NCI-H128 (cell line): ENCODE data around the gene MRC2.

Experiments used
- DNase-seq: peaks from one replicate; lab custom pipeline; 2025; ENCODE audit not compliant: unreplicated experiment; lab: John Stamatoyannopoulos, UW

MRC2 gene

DNA sequence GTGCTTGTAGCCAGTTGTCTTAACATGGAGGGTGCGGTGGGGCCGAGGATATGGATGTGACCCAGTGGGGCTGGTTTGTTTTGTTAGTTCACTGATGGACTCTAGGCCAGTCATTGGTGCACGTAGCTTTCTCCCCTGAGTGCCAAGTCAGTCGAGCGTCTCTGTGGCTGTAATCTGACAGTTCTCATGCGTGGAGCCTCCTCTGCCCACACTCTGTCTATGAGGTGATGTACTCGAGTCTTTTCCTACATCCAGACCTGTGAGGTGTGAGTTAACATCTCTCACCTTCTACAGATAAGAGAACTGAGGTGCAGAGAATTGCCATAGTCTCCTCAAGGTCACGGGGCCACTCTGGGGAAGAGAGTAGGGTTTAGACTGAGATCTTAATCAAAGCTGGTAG, 90.4 kb downstream of the MRC2 start:
- DNase-seq: no peak

DNA sequence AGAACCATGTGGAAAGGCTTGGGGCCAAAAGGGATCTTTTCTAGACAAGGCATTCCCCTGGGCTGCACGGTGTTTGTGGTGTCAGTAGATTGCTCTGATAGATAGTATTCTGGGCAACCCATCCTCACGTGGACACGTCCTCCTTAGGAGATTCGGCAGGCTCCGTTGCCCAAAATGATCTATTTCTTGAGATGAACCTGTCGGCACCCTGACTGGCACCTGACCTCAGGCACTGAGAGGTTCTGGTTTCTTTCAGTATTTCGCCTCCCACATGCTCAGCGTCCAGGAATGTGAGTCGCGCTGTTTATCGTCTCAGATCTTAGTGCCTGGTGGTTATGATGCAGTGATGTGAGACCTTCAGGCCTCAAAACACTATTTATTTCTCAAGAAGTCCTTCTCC, 91.0 kb downstream of the MRC2 start:
- DNase-seq: no peak

DNA sequence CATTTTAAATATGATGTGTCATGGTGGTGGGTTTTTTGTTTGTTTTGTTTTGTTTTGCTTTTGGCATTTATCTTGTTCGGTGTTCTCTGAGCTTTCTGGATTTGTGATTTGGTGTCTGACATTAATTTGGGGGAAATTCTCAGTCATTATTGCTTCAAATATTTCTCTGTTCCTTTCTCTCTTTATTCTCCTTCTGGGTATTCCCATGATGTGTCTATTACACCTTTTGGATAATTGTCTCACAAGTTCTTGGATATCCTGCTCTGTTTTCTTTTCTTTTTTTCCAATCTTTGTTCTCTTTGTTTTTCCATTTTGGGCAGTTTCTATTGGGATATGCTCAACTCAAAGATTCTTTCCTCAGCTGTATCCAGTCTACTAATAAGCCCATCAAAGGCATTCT, 92.1 kb downstream of the MRC2 start:
- no peak for DNase-seq

DNA sequence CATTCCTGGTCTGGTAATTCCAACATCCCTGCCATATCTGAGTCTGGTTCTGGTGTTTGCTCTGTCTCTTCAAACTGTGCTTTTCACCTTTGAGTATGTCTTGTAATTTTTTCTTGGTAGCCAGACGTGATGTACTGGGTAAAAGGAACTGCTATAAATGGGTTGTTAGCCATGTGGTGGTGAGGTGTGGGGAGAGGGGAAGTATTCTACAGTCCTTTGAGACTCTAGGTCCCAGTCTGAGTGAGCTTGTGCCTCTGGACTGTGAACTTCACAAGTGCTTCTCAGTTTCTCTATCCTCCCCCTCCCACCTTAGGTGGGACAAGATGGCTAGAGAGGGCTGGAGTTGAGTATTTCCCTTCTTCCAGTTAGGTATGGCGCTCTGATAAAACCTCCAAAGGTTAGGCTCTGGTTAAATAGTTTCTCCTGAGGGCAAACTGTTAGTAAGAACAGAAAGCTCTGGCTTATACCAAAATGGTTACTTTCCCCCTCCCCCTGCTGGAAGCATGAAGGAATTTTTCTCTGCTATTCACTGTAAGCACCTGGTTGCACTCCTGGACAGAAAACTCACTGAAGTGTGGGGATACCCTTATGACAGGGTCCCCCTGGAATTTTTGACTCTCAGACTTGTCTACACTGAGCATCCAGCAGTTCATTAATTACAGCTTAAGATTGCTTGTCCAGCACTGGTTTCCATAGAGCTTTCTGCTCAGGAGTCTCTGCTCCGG, 92.8 kb downstream of the MRC2 start:
- no peak for DNase-seq

DNA sequence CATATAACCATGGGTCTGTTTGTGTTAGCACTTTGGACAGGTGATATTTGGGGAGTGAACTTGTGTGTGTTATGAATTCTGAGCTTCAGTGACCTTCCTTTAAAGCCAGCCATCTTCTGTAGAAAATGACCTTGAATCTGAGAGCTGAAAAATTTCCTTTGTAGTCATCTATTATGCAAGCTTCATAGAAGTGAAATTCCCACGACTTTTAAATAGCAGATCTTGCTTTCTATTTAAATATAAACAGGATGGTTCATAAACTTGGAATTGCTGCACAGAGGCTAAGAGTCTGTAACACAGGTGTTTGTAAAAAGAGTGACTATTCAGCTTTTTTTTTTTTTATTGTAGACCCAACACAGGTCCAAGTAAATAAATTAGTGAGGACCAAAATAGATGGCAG, 95.2 kb downstream of the MRC2 start:
- no peak for DNase-seq

DNA sequence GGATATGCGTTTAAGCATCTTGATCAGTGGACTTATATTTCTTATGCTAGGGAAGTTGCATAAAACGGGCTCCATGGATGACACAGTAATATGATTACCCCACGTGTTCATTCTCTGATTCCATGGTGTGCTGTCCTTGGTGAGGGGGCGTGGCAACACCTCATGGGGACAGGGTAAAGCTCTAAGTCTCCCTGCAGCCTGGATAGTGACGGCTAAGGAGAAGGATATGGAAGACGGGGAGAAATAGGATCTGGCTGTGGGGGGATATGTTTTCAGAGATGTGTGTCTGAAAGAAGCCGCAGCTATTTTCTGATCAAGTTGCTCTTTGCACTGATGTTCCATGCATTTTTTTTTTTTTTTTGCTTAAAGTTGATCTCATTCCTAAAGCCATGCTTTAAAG, 96.4 kb downstream of the MRC2 start:
- no peak for DNase-seq

DNA sequence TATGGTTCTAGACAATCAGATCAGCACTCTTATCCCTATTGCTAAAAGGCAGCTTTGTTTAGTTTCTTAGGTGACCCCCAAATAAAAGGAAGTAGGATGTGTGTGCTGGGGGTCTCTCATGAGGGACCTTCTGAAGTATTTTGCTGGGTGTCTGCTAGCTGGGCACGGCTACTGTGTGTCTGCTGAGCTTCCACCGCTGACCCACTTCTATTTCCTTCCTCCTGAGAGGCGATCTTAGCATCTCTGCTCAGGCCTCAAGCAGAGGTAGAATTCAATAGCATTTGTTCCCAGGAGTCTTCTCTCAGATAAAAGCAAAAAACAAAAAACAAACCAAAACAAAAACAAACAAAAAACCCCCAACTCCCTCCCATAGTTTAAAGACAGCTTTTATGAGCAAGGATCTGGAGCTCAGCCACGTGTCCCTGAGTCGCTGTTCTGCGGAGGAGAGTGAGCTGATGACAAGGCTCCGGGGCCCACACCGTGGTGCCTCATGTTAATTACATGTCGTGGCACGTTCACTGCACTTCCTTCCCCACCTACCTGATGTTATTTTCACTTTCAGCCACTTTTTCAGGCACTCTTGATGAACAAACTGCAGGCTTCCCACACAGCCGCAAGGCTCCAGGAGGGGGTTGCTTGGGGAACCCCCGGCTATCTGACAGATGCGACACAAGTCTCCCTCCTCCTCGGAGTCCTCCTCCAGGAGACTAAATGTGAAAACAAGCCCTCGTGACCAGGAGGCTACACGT, 97.1 kb downstream of the MRC2 start:
- DNase-seq: no peak

DNA sequence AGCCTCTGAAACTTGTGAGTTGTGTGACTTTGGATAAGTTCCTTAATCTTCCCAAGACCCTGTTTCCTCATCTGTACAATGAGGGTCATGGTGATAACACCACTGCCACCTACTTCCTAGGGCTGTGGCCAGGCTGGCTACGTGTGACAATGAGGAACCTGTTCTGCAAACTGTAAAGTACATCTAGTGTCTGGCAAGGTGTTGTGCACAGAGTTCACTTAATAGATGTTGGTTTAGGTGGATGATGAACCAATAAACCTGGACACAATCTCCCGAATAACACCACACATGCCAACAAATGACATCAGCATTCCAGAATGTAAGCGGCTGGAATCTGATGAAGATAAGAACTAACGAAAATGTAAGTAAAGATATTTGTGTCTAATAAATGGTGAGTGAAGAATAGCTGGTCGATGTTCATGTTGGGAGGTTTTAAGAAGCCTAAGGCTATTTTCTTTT, 98.3 kb downstream of the MRC2 start:
- DNase-seq: no peak

DNA sequence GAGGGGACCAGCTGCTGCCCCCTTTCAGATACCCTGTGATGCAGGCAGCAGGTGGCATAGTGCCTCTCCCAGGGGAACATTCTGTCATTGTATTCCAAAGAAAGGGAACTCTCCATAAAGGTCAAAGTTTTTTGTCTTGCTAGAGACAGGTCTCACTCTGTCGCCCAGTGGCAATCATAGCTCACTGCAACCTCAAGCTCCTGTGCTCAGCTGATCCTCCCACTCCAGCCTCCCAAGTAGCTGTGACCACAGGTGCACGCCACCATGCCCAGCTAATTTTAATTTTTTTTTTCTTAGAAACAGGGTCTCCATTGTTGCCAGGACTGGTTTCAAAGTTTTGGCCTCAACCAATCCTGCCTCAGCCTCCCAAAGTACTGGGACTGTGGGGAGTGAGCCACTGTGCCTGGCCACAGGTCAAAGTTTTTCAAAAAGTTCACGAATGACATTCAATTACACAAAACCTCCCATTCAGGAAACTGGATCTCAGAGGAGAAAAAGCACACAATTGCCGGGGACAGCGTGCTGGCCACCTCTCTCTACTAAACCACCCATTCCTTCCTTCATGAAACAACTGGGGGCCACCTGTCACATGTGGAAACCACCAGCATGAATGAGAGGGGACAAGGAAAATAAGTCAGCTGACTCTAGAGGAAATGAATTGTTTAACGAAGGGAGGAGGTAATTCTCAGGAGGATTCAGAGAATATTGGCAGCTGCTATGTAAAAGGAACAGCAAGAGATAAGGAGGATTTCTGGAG, 100.6 kb downstream of the MRC2 start:
- no peak for DNase-seq

DNA sequence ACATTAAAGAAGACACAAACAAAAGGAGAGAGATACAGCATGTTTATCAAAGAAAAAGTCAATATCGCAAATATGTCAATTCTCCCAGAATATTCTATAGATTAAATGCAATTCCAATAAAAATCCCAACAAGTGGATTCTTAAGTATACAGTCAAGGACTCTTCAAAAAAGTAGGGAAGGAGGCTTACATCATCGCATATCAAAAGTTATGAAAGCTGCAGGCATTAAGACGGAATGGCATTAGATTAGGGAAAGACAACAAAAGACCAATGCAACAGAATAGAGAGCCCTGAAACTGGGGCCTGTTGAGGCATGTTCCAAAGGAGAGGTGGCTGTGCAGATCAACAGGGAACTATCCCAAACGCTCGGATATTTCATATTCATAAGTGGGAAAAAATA, 104.7 kb downstream of the MRC2 start:
- DNase-seq: no peak

DNA sequence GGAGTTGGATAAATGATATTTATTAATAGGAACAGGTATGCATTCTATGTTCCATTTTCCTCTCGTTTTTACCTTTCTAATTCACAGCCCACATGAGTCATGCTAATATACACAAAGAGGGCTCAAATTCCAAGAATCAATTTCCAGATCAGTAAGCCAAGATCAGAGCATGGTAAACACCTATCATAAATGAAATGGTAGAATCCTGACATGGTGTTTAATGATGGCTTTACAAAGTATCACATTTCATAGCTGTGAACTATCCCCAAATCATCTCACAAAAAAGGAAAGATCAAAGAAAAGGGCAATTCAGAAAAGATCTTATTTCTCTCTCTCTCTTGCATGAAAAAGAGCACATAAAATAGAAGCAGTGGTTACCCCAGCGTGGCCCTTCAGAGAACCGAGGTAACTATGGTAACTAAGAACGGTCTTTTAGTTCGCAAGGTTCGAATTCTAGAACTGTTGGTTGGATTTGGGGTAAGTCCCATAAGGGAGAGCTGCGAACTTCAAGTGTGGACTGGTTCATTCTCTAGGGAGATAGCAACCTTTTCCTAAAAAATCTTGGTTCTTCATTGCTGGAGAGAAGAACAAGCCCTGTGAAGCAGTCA, 107.7 kb downstream of the MRC2 start:
- no peak for DNase-seq

DNA sequence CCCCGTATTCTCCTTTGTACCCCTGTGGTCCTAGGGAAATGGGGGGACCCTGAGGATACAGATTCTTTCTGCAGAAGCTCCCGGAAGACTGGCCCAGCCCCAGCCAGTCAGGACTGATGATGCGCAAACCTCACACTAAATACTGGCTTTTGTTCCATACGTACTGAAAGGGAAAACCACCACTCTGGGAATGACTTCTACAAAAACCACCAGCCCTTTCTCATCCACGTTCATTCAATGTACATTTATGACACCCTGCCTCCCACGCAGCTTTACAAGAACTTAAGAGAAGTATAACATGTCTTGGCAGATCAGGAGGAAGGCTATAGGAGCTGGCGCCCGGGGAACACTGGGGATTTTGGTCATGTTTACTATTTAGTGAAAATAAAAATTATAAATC, 110.0 kb downstream of the MRC2 start:
- DNase-seq: no peak

DNA sequence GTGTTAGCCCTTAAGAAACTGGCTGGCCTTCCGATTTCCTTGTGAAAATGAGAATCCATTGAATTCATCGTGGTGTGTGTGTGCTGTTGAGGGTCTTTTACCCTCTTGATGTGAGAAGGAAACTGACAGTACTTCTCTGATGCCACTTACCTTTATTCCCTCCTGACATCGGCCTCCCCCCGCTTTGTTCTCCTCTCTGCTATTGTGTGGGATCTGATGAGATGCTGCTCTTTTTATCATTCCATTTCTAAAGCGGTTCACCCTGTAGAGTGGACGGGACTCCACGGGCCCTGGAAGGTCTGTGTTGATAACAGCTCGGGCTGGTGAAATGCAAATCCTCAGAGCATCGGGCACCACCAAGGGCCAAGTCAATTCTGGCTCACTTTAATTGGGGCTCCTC, 110.8 kb downstream of the MRC2 start:
- DNase-seq: no peak

DNA sequence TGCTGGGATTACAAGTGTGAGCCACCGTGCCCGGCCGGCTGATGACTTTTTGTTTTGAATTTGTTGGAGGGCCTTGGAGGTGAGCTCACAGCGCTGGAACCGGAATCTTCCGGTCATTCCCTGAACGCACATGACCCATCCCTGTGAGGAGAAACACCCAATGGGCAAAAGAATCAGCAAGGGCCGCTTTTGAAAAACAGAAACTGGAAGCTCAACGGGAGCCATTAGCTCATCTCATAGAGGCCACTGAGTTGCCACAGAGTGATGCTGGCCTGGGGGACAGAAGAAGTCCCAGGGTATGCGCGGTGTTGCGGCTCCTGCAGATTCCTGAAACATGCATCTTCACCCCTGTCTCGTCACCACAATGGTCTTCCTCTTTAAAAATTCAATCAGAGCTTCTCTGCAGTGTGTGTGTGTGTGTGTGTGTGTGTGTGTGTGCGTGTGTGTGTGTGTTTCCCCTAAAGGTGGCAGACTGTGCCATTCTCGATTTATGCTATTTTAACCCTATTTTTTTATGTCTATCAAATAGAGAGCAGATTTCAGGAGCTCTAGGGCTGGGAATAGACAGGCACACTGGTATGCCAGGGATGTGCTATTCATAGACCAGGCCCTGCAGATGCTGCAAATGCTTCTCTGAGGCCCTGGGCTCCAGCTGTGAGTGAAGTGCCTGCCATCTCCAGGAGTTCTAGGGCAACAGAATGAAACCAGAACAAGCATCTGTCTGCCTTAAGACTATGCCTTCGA, 112.3 kb downstream of the MRC2 start:
- DNase-seq: no peak

DNA sequence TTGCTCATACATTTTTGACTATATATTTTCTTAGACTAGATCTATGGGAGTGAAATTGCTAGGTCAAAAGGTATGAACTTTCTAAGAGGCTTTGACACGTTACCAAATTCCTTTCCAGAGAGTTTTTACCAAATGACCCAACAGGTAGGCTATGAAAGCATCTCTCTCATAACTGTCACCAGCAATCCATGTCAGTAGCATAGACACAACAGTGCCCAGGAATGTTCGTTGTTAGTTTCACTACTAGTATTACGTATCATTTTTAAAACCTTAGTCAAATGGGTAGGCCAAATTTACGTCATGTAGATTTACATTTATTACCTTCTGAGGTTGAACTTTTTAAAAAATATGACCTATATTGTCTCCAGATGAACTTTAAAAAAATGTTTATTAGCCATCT, 113.8 kb downstream of the MRC2 start:
- DNase-seq: no peak
